Retinal pigment epithelial cell (primary cell): Measurements from ENCODE around the gene DNMT3A.
A peak's percentile ranks its signal among the peaks of the same experiment; 100 is the strongest.

Experiments used
- DNase-seq: peaks from one replicate; pipeline ENCODE4 v3.0.0-alpha.2; 2010; ENCODE audit warnings: low read depth
- H3K4me3 ChIP-seq: 2 replicates; pipeline ENCODE4 v1.5.1; 2011; ENCODE audit warnings: mild to moderate bottlenecking, low read length, control low read depth, moderate library complexity
- TF ChIP-seq, protein P1 (sequence below): conservative IDR thresholded peaks from 2 replicates; pipeline ENCODE4 v1.5.1; 2011; ENCODE audit warnings: low read depth, low read length, control low read depth, inconsistent platforms

DNMT3A gene

DNA sequence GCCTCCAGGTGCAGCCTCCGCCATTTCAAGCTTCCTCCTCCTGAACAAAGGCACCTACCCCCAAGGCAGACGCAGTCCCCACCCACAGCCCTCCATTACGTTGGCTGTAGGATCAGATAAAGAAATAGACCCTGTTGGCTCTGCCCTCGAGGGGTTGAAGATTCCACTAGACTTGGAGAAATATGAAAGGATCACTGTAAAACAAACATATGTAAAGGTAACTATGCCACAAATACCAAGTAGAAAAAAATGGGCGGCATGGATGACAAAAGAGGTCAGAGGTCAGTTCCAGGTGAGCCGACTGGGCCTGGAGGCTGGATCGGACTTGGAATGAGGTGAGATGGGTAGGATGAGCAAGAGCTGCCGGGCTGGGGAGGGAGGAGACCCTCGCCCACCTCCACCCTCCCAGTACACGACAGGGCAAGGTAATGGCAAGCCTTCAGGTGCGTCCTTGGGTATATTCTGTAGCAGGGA is 88.5 kb downstream of the DNMT3A start:
- DNase-seq: no peak
- H3K4me3 ChIP-seq: no peak overlapping the region
- TF ChIP-seq, protein P1, sequence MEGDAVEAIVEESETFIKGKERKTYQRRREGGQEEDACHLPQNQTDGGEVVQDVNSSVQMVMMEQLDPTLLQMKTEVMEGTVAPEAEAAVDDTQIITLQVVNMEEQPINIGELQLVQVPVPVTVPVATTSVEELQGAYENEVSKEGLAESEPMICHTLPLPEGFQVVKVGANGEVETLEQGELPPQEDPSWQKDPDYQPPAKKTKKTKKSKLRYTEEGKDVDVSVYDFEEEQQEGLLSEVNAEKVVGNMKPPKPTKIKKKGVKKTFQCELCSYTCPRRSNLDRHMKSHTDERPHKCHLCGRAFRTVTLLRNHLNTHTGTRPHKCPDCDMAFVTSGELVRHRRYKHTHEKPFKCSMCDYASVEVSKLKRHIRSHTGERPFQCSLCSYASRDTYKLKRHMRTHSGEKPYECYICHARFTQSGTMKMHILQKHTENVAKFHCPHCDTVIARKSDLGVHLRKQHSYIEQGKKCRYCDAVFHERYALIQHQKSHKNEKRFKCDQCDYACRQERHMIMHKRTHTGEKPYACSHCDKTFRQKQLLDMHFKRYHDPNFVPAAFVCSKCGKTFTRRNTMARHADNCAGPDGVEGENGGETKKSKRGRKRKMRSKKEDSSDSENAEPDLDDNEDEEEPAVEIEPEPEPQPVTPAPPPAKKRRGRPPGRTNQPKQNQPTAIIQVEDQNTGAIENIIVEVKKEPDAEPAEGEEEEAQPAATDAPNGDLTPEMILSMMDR: no peak

DNA sequence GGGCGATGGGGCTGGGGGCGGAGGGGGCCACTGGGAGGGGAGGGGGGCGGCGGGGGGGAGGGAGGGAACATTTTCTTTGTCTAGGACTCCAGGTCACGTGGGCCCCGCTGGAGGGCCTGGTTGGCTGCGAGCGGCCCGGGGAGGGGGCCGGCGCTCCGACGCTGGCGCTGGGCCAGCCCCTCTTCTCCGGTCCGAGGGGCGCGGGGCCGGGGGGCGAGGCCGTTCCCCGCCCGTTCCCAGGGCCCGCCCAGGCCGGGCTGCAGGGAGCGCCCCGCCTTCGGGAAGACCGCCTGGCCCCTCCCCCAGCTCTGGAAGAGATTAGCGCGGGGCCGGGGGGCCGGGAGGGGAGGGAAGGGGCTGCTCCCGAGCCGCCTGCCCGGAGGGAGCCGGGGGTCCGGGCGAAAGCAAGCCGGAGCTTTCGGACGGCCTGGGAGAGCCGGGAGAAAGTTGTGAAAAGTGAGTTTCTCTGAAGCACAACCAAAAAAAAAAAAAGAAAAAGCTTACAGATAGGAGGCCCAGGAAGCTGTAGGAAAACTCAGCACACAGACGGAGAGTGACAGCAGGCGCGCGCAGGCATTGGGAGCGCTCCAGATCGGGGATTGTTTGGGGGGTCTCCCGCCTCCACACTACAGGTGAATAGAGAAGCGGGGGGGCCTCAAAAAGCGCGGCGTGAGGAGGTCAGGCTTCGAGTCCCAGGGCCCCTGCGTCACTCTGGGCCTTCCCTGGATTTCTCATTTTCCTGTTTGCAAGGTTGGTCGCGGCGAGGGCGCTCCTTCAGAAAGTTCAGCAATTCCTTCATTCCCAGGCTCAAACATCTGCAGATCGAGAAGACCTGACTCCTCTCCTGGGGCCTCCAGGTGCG is 89.2 kb downstream of the DNMT3A start:
- peak; percentile 29 for DNase-seq
- H3K4me3 ChIP-seq: peak overlapping the region; percentile 48
- TF ChIP-seq, protein P1: no peak

DNA sequence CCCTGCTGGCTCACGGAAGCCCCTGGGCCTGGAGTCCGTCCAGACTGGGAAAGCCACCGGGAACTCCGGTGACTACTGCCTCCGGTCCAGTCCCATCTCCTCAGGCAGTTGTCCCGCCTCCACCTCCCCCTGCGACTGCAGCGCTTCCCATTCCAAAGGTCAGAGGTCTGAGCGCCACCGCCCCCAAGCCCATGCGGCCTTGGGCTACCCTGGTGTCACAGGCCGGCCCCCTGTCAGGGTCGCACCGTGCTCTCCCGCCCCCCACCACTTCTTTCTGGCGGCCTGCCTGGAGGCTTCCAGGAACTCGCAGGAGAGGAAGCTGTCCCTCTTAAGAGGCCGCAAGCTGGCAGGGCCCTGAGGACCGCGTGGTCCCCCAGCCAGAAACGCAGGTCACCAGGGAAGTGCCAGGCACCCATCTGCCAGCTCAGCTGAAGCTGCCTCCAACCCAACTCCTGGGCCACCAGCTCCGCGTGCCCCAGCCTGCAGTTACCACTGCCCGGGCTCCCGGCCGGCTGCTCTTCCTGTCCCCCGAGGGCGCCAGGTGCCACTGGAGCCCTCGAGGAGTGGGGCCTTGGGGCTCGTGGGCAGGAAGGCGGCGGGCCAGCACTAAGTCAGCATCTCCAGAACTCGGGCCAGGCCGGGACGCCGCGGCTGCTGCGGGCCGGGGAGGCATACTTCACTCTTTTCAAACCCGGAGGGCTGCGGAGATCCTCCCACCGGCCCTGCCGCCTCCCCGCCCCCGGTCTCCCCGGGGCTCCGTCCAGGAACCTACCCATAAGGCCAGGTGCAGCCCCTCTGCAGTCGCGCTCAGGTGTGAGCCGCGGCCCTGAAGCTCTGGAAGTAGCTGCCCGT is 90.1 kb downstream of the DNMT3A start:
- TF ChIP-seq, protein P1: no peak
- no peak for DNase-seq
- peak overlapping the region; percentile 48 for H3K4me3 ChIP-seq

DNA sequence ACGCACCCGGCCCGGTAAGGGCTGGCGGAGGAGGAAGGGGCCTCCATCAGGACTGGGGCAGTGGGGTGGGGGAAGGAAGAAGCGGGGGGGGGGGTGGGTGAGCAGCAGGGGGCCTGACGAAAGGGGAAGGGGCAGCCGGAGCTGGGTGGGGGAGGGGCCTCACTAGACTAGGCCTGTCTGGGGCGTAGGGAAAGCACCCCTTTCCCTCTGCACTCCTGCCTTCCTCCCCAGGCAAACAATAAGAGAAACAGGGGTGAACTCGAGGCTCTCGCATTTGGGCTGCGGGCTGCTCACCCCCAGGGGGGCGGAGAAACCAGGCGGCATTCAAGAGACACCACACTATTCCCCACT is 90.7 kb downstream of the DNMT3A start:
- no peak for DNase-seq
- peak overlapping the region; percentile 48 for H3K4me3 ChIP-seq
- TF ChIP-seq, protein P1: no peak

DNA sequence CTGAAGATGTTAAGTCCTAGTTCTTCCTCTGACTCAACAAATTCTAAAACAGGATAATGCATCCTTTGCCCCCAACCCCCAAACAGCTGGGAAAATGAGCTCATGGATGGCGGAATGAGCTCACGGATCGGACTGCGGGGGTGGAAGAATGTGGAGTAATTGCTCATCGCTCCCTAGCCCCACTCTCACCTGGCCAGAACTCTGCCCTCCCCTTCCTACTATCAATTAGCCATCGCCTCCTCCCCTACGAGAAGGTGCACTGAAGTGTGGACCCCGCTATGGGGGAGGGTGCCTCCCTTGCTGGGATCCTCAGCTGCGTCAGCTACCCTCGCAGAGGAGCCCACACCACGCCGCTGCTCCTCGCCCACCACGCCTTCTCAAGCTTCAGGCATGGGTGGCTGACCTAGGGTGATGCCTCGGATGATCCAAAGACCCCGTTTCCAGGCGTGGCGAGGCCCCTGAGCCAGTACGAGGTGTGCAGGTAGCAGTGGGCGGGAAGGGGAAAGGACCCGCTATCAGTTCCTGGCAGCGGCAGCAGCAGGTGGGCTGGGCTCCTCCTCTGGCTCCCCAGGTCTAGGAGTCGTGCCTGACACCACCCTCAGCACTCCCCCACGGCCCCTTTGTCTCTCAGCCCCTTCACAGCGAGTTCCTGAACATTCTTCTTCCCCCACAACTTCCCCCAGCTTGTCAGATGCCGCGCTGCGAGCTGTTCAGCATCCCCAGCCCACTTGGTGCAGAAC is 91.2 kb downstream of the DNMT3A start:
- DNase-seq: no peak
- H3K4me3 ChIP-seq: peak overlapping the region; percentile 18
- TF ChIP-seq, protein P1: no peak

DNA sequence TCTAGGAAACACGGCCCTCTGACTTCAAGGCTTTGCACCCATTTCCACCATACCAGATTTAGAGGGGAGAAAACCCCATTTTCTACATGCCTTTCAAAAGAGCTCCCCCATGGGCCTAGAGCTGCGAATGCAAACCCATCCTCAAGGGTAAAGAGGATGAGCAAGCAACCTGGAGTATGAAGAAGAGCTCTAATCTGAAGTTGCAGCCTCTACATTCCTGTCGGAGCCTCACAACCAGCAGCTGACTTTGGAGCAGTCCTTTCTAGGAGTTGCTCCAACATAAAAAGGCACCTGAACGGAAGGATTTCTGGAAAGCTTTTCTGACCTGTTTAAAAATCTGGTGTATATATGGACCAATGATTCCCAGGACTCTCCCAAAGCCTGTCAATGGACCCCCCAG is 91.9 kb downstream of the DNMT3A start:
- no peak overlapping the region for H3K4me3 ChIP-seq
- no peak for DNase-seq
- TF ChIP-seq, protein P1: no peak
